Measurements from ENCODE around the gene CD28. TPM values are rescaled to one million over a fixed set of nuclear protein-coding genes. Genes with fewer than 3 reads are reported as not detected.

Gene CD28
- total and polyA plus RNA-seq, 7 experiments from 2014 or later: 52.2 to 224 (median 113) TPM

DNA sequence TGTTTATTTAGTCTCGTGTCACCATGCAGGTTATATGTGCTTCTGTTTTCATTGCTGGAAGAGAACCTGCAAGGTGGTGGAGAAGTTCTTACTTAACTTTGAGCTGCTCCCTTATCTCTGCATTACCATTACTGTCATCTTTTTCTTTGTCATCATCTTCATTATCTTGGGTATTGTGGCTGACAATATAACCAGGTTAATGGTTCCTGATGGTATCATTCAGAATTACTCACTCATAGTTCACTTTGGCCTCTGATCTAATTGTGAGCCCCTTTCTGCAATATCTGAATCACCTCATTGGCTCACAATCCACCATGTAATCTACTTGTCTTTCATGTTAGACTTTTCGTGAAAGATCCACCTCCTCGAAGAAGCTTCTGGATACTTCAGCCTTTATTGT lies 5.0 kb downstream of the CD28 start:
- Mint-ChIP-seq H3K9me3 (peaks cover 0 to 8% (median 0%) of the 10 kb centered on the region in 11 donors), H3K36me3 (peaks cover 13 to 73% (median 43%) of the 10 kb centered on the region in 5 donors), H3K27ac (peak overlapping the region; percentile 92 to 99 (median 97)), H3K4me3 (peak overlapping the region; percentile 82 to 97 (median 93)), H3K27me3 (no peaks in the 10 kb centered on the region), H3K4me1 (peaks cover 33 to 66% (median 61%) of the 10 kb centered on the region in 7 donors)
- H3K27ac ChIP-seq (ENCODE audit: low read depth, low read length): peak overlapping the region; percentile 95
- peak overlapping the region; percentile 70 for H3K4me3 ChIP-seq (ENCODE audit: low read length)
- intact Hi-C loops (cut with micrococcal nuclease): no loop called here
- H3K27me3 ChIP-seq (ENCODE audit: control insufficient read depth in 2 of 2, insufficient read depth in 2 of 2, low read length in 2 of 2): no peaks in the 10 kb centered on the region
- ChIA-PET POLR2A (interaction anchor here (0.6 to 9.7 kb wide), 9 partner anchors 7 to 231 kb away, joined by 3 to 243 read pairs (median 3); no protein-coding TSS in a partner anchor), CTCF (interaction anchor here (1.0 to 1.6 kb wide), 2 partner anchors 29 to 103 kb away, joined by 3 to 4 read pairs; no protein-coding TSS in a partner anchor)
- peaks cover 53 to 57% of the 10 kb centered on the region in 2 donors for H3K4me1 ChIP-seq (ENCODE audit: control insufficient read depth in 2 of 2, insufficient read depth in 2 of 2, low read length in 2 of 2)
- DNase-seq (no peak), ATAC-seq (no peak)
- H3K36me3 ChIP-seq (ENCODE audit: control insufficient read depth in 2 of 3, insufficient read depth in 3 of 3, low read length in 3 of 3): peaks cover 0 to 6% (median 0%) of the 10 kb centered on the region in 3 experiments
- no peaks in the 10 kb centered on the region for H3K9me3 ChIP-seq (ENCODE audit: control insufficient read depth in 2 of 3, low read length in 3 of 3)

DNA sequence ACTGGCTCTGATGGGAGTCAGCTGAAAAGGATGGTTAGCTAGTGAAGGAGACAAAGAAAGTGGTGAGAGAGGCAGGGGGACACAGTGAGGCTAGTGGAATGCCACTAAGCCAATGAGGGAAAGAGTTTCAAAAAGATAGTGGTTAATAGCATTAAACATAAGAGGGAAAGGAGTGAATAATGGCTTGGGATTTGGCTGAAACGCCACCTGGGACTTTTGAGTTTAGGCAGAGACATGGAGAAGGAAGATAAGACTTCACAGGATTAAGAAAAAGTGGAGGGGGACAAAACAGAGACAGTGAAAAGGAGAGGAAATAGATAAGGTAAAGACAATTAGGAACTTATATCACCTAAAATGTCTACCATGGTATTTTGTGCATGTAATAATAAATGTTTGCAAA lies 6.9 kb downstream of the CD28 start:
- no peaks in the 10 kb centered on the region for H3K27me3 Mint-ChIP-seq
- ATAC-seq: no peak
- H3K4me1 ChIP-seq (ENCODE audit: control insufficient read depth in 2 of 2, insufficient read depth in 2 of 2, low read length in 2 of 2): peaks cover 73 to 77% of the 10 kb centered on the region in 2 donors
- peak overlapping the region; percentile 73 to 96 (median 92) for H3K4me3 Mint-ChIP-seq
- H3K27ac Mint-ChIP-seq: peak overlapping the region; percentile 75 to 99 (median 92)
- peaks cover 0 to 13% (median 0%) of the 10 kb centered on the region in 11 donors for H3K9me3 Mint-ChIP-seq
- ChIA-PET POLR2A (interaction anchor here (0.7 to 11.2 kb wide), 6 partner anchors 6 to 178 kb away, joined by 3 to 343 read pairs (median 6); partner anchors contain the start of gene CD28), CTCF (interaction anchor here (0.5 kb wide), 1 partner anchor 211 kb away, joined by 3 read pairs; no protein-coding TSS in a partner anchor)
- H3K27ac ChIP-seq (ENCODE audit: low read depth, low read length): peak overlapping the region; percentile 95
- H3K4me3 ChIP-seq (ENCODE audit: low read length): peak overlapping the region; percentile 25
- intact Hi-C loops (cut with micrococcal nuclease): no loop called here
- H3K36me3 Mint-ChIP-seq: peaks cover 24 to 76% (median 45%) of the 10 kb centered on the region in 5 donors
- H3K27me3 ChIP-seq (ENCODE audit: control insufficient read depth in 2 of 2, insufficient read depth in 2 of 2, low read length in 2 of 2): no peaks in the 10 kb centered on the region
- peaks cover 50 to 81% (median 77%) of the 10 kb centered on the region in 7 donors for H3K4me1 Mint-ChIP-seq
- no peak for DNase-seq
- H3K9me3 ChIP-seq (ENCODE audit: control insufficient read depth in 2 of 3, low read length in 3 of 3): no peaks in the 10 kb centered on the region
- peaks cover 0 to 11% (median 0%) of the 10 kb centered on the region in 3 experiments for H3K36me3 ChIP-seq (ENCODE audit: control insufficient read depth in 2 of 3, insufficient read depth in 3 of 3, low read length in 3 of 3)

DNA sequence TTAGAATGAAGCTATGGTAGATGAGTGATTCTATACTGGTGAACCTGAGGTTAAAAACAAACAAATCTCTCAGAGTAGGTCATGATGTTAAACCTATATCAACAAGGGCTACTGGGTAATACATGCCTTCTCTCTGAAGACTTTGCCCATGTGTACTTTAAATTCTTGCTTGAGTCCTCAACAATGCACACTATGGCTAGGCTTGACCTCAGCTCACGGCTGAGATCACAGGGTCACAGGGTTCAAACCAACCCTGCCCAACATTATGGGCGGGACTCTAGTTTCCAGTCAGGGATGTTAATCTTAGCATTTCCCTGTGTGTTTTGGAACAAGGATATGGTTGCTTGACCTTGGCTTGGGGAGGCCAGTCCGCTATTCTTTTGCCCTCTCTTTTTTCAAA lies 7.7 kb downstream of the CD28 start:
- no peak for ATAC-seq
- Histone ChIP-seq H3K36me3 (ENCODE audit: control insufficient read depth in 2 of 3, insufficient read depth in 3 of 3, low read length in 3 of 3) (peaks cover 0 to 11% (median 0%) of the 10 kb centered on the region in 3 experiments), H3K9me3 (ENCODE audit: control insufficient read depth in 2 of 3, low read length in 3 of 3) (no peaks in the 10 kb centered on the region), H3K4me1 (ENCODE audit: control insufficient read depth in 2 of 2, insufficient read depth in 2 of 2, low read length in 2 of 2) (peaks cover 81 to 84% of the 10 kb centered on the region in 2 donors), H3K27me3 (ENCODE audit: control insufficient read depth in 2 of 2, insufficient read depth in 2 of 2, low read length in 2 of 2) (no peaks in the 10 kb centered on the region), H3K27ac (ENCODE audit: low read depth, low read length) (peak overlapping the region; percentile 95), H3K4me3 (ENCODE audit: low read length) (peak overlapping the region; percentile 25)
- Mint-ChIP-seq H3K27me3 (no peaks in the 10 kb centered on the region), H3K4me1 (peaks cover 55 to 88% (median 84%) of the 10 kb centered on the region in 7 donors), H3K36me3 (peaks cover 25 to 73% (median 46%) of the 10 kb centered on the region in 5 donors), H3K9me3 (peaks cover 0 to 14% (median 0%) of the 10 kb centered on the region in 11 donors), H3K4me3 (peak overlapping the region; percentile 73 to 96 (median 92)), H3K27ac (peak overlapping the region; percentile 75 to 99 (median 92))
- no peak for DNase-seq
- ChIA-PET CTCF (interaction anchor here (0.7 kb wide), 1 partner anchor 66 kb away, joined by 3 read pairs; no protein-coding TSS in a partner anchor), POLR2A (interaction anchor here (0.8 to 11.2 kb wide), 8 partner anchors 7 to 1337 kb away, joined by 3 to 343 read pairs (median 4); partner anchors contain the start of gene CD28)
- intact Hi-C loops (cut with micrococcal nuclease): no loop called here

DNA sequence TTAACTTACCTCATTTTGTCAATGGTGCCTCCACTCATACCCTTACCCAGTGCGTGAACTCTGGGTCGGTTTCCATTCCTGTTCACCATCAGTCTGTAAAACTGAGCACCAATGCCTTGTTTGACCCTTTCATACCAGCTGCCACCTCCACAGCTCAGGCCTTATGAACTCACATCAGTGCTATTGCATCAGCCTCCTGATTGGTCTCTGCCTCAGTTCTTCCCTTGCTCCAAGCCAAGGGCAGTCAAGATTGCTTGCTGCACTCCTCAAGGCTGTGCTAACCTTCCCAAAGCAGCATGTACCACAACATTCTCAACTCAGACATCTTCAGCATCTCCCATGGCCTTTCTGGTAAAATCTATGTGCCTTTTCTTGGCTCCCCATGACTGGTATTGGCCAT lies 9.3 kb downstream of the CD28 start:
- Mint-ChIP-seq H3K4me1 (peaks cover 64 to 100% (median 90%) of the 10 kb centered on the region in 7 donors), H3K4me3 (peak overlapping the region; percentile 30 to 96 (median 78)), H3K9me3 (peaks cover 0 to 19% (median 0%) of the 10 kb centered on the region in 11 donors), H3K27me3 (no peaks in the 10 kb centered on the region), H3K27ac (peak overlapping the region; percentile 78 to 99 (median 95)), H3K36me3 (peaks cover 29 to 64% (median 42%) of the 10 kb centered on the region in 5 donors)
- H3K36me3 ChIP-seq (ENCODE audit: control insufficient read depth in 2 of 3, insufficient read depth in 3 of 3, low read length in 3 of 3): peaks cover 0 to 11% (median 0%) of the 10 kb centered on the region in 3 experiments
- H3K9me3 ChIP-seq (ENCODE audit: control insufficient read depth in 2 of 3, low read length in 3 of 3): no peaks in the 10 kb centered on the region
- H3K4me3 ChIP-seq (ENCODE audit: low read length): no peak overlapping the region
- intact Hi-C loops (cut with micrococcal nuclease): no loop called here
- ATAC-seq (no peak), DNase-seq (no peak)
- ChIA-PET CTCF (interaction anchor here (1.5 kb wide), 2 partner anchors 9 to 25 kb away, joined by 3 to 8 read pairs; partner anchors contain the start of gene CD28), POLR2A (interaction anchor here (1.0 to 11.2 kb wide), 7 partner anchors 9 to 146 kb away, joined by 3 to 343 read pairs (median 3); partner anchors contain the start of gene CD28)
- peak overlapping the region; percentile 71 for H3K27ac ChIP-seq (ENCODE audit: low read depth, low read length)
- H3K4me1 ChIP-seq (ENCODE audit: control insufficient read depth in 2 of 2, insufficient read depth in 2 of 2, low read length in 2 of 2): peaks cover 90 to 92% of the 10 kb centered on the region in 2 donors
- H3K27me3 ChIP-seq (ENCODE audit: control insufficient read depth in 2 of 2, insufficient read depth in 2 of 2, low read length in 2 of 2): no peaks in the 10 kb centered on the region

DNA sequence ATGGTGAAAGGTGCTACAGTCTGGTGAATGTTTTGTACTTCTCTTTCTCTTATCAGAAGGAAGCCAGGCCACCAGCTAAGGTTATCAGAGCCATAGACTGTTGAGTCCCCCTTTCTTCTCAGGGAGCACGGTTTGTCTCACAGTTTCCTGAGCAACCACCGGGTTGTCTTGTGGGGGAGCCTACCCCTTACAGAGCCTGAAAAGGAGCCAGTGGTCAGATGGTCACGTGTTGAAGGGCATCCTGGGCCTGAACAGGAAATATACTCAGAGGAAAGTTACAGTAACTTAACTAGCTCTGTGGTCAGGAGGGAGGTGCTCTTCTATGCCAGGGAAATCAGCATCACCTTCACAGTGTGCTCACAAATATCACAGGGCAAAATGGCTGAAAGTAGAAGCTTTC lies 11.6 kb downstream of the CD28 start:
- H3K27ac Mint-ChIP-seq: peak overlapping the region; percentile 90 to 99 (median 97)
- ChIA-PET CTCF (interaction anchor here (0.6 to 3.9 kb wide), 6 partner anchors 11 to 94 kb away, joined by 3 to 31 read pairs (median 6); partner anchors contain the start of gene CD28), POLR2A (interaction anchor here (0.5 to 11.2 kb wide), 11 partner anchors 11 to 184 kb away, joined by 3 to 343 read pairs (median 6); partner anchors contain the start of gene CD28)
- peak in 8 of 9 donors; percentile 45 to 62 (median 60) for DNase-seq
- Histone ChIP-seq H3K9me3 (ENCODE audit: control insufficient read depth in 2 of 3, low read length in 3 of 3) (no peaks in the 10 kb centered on the region), H3K4me3 (ENCODE audit: low read length) (peak overlapping the region; percentile 29), H3K4me1 (ENCODE audit: control insufficient read depth in 2 of 2, insufficient read depth in 2 of 2, low read length in 2 of 2) (peaks cover 89 to 95% of the 10 kb centered on the region in 2 donors), H3K27me3 (ENCODE audit: control insufficient read depth in 2 of 2, insufficient read depth in 2 of 2, low read length in 2 of 2) (no peaks in the 10 kb centered on the region), H3K36me3 (ENCODE audit: control insufficient read depth in 2 of 3, insufficient read depth in 3 of 3, low read length in 3 of 3) (peaks cover 0 to 11% (median 0%) of the 10 kb centered on the region in 3 experiments), H3K27ac (ENCODE audit: low read depth, low read length) (peak overlapping the region; percentile 71)
- peaks cover 25 to 68% (median 35%) of the 10 kb centered on the region in 5 donors for H3K36me3 Mint-ChIP-seq
- peaks cover 0 to 19% (median 0%) of the 10 kb centered on the region in 11 donors for H3K9me3 Mint-ChIP-seq
- no peaks in the 10 kb centered on the region for H3K27me3 Mint-ChIP-seq
- peak; percentile 49 for ATAC-seq
- H3K4me1 Mint-ChIP-seq: peaks cover 77 to 100% (median 95%) of the 10 kb centered on the region in 7 donors
- peak overlapping the region; percentile 23 to 91 (median 80) for H3K4me3 Mint-ChIP-seq
- intact Hi-C loops (cut with micrococcal nuclease): loop anchor here (1.0 to 2.0 kb wide), 3 partner anchors 8 to 65 kb away; partner anchors contain the start of gene CD28 (in 1 of the 2)

Measured in naive thymus-derived CD4-positive, alpha-beta T cell (primary cell).